HepG2 (cell line): ENCODE results near the gene RCC1. TPM values are rescaled to one million over a fixed set of nuclear protein-coding genes. Genes with fewer than 3 reads are reported as not detected.

Experiments
- ATAC-seq: fragments of 200-7000 bp; cut with Tn5 transposase; 3 replicates; pipeline ENCODE4 v1.9.1; 2020; ENCODE audit warnings: mild to moderate bottlenecking, moderate library complexity
- BruUV-seq: library from RNA; stranded (reverse); fragments of 400-500 nt; replicated peaks from 2 replicates; lab custom pipeline; 2021; lab: Mats Ljungman, UMichigan
- CTCF ChIA-PET: fragments of 300-600 bp; formaldehyde crosslinking; extraction: SDS; loops from one replicate; lab custom pipeline; 2021; ENCODE audit warnings: low total read pairs, inconsistent platforms, low intra/inter-chr PET ratio; lab: Yijun Ruan, JAX
- POLR2A ChIA-PET: fragments of 350-600 bp; sonication (Branson Sonifier 250); formaldehyde crosslinking; loops from one replicate; lab custom pipeline; 2020; ENCODE audit warnings: antibody characterized with exemption, inconsistent platforms; lab: Yijun Ruan, JAX
- DNase-seq: peaks from one replicate; pipeline ENCODE4 v3.0.0-alpha.2; 2015; ENCODE audit warnings: low spot score
- FAIRE-seq: peaks from 3 replicates; lab custom pipeline; 2011; peaks lifted over from hg19 to GRCh38; lab: Jason Lieb, UNC
- H2AFZ ChIP-seq: one replicate; pipeline ENCODE4 v1.6.1; 2011; ENCODE audit warnings: low read length, inconsistent platforms
- H3K27ac ChIP-seq: fragments of 300-600 bp; 3 replicates; pipeline ENCODE4 v1.8.0; 2011; ENCODE audit warnings: mixed run types, mild to moderate bottlenecking, mixed read lengths, low read length, inconsistent platforms; ENCODE audit not compliant: insufficient read depth; ENCODE audit errors: extremely low read length
- H3K27me3 ChIP-seq, 2 experiments: fragments of 200-600 bp in 1 of 2; 2 replicates in 1 of 2; 3 replicates in 1 of 2; pipeline versions ENCODE4 v1.6.0 to v1.8.0; 2011; ENCODE audit warnings: low read length in 2 of 2, mild to moderate bottlenecking in 2 of 2, moderate library complexity in 2 of 2, inconsistent platforms in 1 of 2; ENCODE audit not compliant: insufficient read depth in 2 of 2, control insufficient read depth in 1 of 2
- H3K36me3 ChIP-seq, 2 experiments: fragments of 200-600 bp in 1 of 2; replicated peaks in 1 of 2; 2 replicates in 1 of 2; 3 replicates in 1 of 2; pipeline versions ENCODE4 v1.5.1 to v1.8.0; 2011; ENCODE audit warnings: low read length in 2 of 2, inconsistent platforms in 1 of 2; ENCODE audit not compliant: insufficient read depth in 2 of 2, control insufficient read depth in 1 of 2
- H3K4me1 ChIP-seq: 2 replicates; pipeline ENCODE4 v1.5.1; 2012; ENCODE audit warnings: low read length, inconsistent platforms; ENCODE audit not compliant: insufficient read depth
- H3K4me2 ChIP-seq: 2 replicates; pipeline ENCODE4 v1.6.0; 2011; ENCODE audit warnings: low read depth, low read length, inconsistent platforms
- H3K4me3 ChIP-seq, 3 experiments: fragments of 200-600 bp in 1 of 3; sonication (generic), shearing (Covaris generic) in 1 of 3; replicated peaks in 1 of 3; 2 replicates each; pipeline ENCODE4 v1.5.1; 2011 to 2016; ENCODE audit warnings: low read length in 3 of 3, inconsistent platforms in 2 of 3, low read depth in 2 of 3, mild to moderate bottlenecking in 2 of 3, control low read depth in 1 of 3, mixed read lengths in 1 of 3; ENCODE audit not compliant: insufficient read depth in 1 of 3
- H3K79me2 ChIP-seq: one replicate; pipeline ENCODE4 v1.6.1; 2011; ENCODE audit warnings: low read length, inconsistent platforms; ENCODE audit not compliant: insufficient read depth
- H3K9ac ChIP-seq: 2 replicates; pipeline ENCODE4 v1.6.0; 2011; ENCODE audit warnings: mild to moderate bottlenecking, low read depth, low read length, inconsistent platforms; ENCODE audit not compliant: insufficient read depth
- H3K9me3 ChIP-seq: 2 replicates; pipeline ENCODE4 v1.5.1; 2012; ENCODE audit warnings: mild to moderate bottlenecking, low read length
- H4K20me1 ChIP-seq: 2 replicates; pipeline ENCODE4 v1.6.0; 2011; ENCODE audit warnings: inconsistent platforms, mild to moderate bottlenecking, low read length, moderate library complexity; ENCODE audit not compliant: insufficient read depth
- ATF7-NPFF ChIP-seq: sonication (generic); formaldehyde crosslinking; IDR thresholded peaks from 2 replicates; pipeline ENCODE4 v1.8.1; 2023; ENCODE audit warnings: mild to moderate bottlenecking, low read depth, missing genetic modification reagents, moderate library complexity
- NCOR1 ChIP-seq: fragments of 200-600 bp; sonication (generic); IDR thresholded peaks from 2 replicates; pipeline ENCODE4 v1.7.0; 2017; ENCODE audit warnings: antibody characterized with exemption, low read length, borderline replicate concordance
- whole genome bisulfite sequencing: methylation state at CpG from one replicate; pipeline ENCODE4 v1.1.6; 2017; ENCODE audit warnings: low lambda C conversion rate; 5-methylcytosine and 5-hydroxymethylcytosine counted together
- in situ Hi-C: cut with HindIII; loops from 2 replicates; pipeline ENCODE4 v1.10.0; 2017; ENCODE audit warnings: low pct_unique_long_range_greater_than_20kb; ENCODE audit not compliant: extremely low pct_ligation_motif_present
- intact Hi-C: fragments of 100-400 bp; cut with micrococcal nuclease; formaldehyde crosslinking; loops from one replicate; pipeline ENCODE4 v1.10.0; 2022; ENCODE audit not compliant: unreplicated experiment
- polyA plus RNA-seq, 8 experiments: library from polyadenylated mRNA; depleted of rRNA in 3 of 8; stranded (reverse) in 7 of 8; unstranded in 1 of 8; fragments of >200 nt; fragmentation: Illumina TruSeq in 4 of 8; extraction: Trizol in 4 of 8; gene quantifications; 2 replicates each; pipeline versions ENCODE4 v1.2.1 to v1.2.3, GENCODE V29; 2011 to 2016; ENCODE audit warnings: low read depth in 4 of 8, missing spikeins in 1 of 8, mixed read lengths in 1 of 8; ENCODE audit not compliant: insufficient read depth in 1 of 8
- total RNA-seq, 5 experiments: library from RNA; depleted of rRNA; stranded (reverse); fragments of >200 nt; fragmentation: Illumina TruSeq; extraction: Trizol; gene quantifications; 2 replicates each; pipeline ENCODE4 v1.2.3, GENCODE V29; 2016; ENCODE audit warnings: low read depth in 1 of 5

RCC1 gene
- total and polyA plus RNA-seq, 2 of the 13 experiments (the other 11 are each of a cell fraction or from before 2014, with no cell fraction given) = 47.2 to 80.8 TPM

- BruUV-seq = no TSS peak
- ChIA-PET CTCF (no interaction called here), POLR2A (no interaction called here)
- DNase-seq (no peak), ATAC-seq (no peak), FAIRE-seq (no peak)
- H3K27me3 ChIP-seq = no peaks in the 10 kb centered on the region
- in situ Hi-C loops = no loop called here
- H3K79me2 ChIP-seq = no peaks in the 10 kb centered on the region
- H4K20me1 ChIP-seq = no peaks in the 10 kb centered on the region
- TF ChIP-seq ATF7-NPFF (CRISPR knock-in tag) = no peak
- WGBS = 88% methylated on average over 3 of the region's 3 CpGs
- no peak overlapping the region for H3K4me3 ChIP-seq
- no peak overlapping the region for H3K9ac ChIP-seq
- intact Hi-C loops = no loop called here
- H3K4me1 ChIP-seq = no peaks in the 10 kb centered on the region
- no peaks in the 10 kb centered on the region for H3K9me3 ChIP-seq
- H3K27ac ChIP-seq = no peak overlapping the region
- no peak overlapping the region for H2AFZ ChIP-seq
- H3K36me3 ChIP-seq = peaks cover 13 to 60% of the 10 kb centered on the region in 2 experiments
- no peak overlapping the region for H3K4me2 ChIP-seq
Measured at GRCh38 chr1:28482138-28482537, 23.7 kb upstream of the RCC1 start.

- POLR2A ChIA-PET = no interaction called here
- Histone ChIP-seq H3K9ac (no peak overlapping the region), H3K4me2 (no peak overlapping the region), H3K27ac (peak overlapping the region; percentile 30), H3K27me3 (no peaks in the 10 kb centered on the region), H2AFZ (no peak overlapping the region), H3K4me1 (no peaks in the 10 kb centered on the region), H3K4me3 (no peak overlapping the region)
- DNase-seq = no peak
- in situ Hi-C loops (no loop called here), intact Hi-C loops (no loop called here)
- TF ChIP-seq NCOR1 = no peak
- TF ChIP-seq, all 625 proteins: peak for 0
- H4K20me1 ChIP-seq = no peaks in the 10 kb centered on the region
- H3K9me3 ChIP-seq = no peaks in the 10 kb centered on the region
- ATAC-seq (peak; percentile 49; the same call in 2 of the 3 replicates), FAIRE-seq (no peak)
- CTCF ChIA-PET = no interaction called here
- BruUV-seq = no TSS peak
- WGBS = 98% methylated on average over 2 of the region's 2 CpGs
- H3K79me2 ChIP-seq = no peaks in the 10 kb centered on the region
- peaks cover 11 to 56% of the 10 kb centered on the region in 2 experiments for H3K36me3 ChIP-seq
Measured at GRCh38 chr1:28482702-28483101, 23.1 kb upstream of the RCC1 start.
